GM19025 (cell line): Measurements from ENCODE around the gene RASAL2.
"Not testable (repeated sequence)": the region's sequence is repeated elsewhere in the genome, so short reads cannot be mapped to it uniquely, and the experiment has no call there.

Experiments used
- ATAC-seq: cut with Tn5 transposase; IDR thresholded peaks from one replicate; pipeline ENCODE4 v1.9.1; 2021; ENCODE audit warnings: mild to moderate bottlenecking, low read depth, moderate library complexity; ENCODE audit not compliant: unreplicated experiment

The RASAL2 gene

DNA sequence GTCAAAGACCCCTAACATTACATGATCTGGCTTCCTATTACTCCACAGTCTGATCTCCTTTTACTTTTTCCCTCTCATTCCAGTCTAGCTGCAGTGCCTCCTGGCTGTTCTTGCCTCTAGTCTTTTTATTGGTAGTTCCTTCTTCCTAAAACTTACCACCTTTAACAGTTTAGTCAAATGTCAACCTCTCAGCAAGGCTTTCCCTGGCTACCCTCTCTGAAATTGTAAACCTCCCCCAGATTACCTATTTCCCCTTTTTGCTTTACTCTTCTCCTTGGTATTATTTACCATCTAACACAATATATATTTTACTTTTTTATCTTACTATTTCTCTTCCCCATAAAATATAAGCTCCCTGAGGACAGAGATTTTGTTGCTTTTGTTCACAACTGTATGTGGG is 273.2 kb downstream of the RASAL2 start:
- no peak for ATAC-seq

DNA sequence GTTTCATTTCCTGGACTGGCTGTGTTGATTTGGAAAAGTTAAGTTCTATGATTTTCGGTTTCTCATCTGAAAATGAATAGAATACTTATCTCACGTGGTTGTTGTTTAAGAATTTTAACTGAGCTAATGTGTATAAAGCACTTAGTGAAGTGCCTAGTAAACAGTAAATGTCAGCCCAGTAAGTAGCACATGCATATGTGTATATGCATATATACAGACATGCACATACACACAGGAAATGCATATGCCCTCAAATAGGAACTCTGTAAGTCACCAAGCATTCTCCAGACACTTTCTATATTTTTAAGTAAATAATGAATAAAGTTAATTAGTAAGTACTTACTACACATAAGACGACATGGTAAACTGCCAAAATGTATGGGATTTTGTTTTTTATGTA is 274.3 kb downstream of the RASAL2 start:
- ATAC-seq, result no peak

DNA sequence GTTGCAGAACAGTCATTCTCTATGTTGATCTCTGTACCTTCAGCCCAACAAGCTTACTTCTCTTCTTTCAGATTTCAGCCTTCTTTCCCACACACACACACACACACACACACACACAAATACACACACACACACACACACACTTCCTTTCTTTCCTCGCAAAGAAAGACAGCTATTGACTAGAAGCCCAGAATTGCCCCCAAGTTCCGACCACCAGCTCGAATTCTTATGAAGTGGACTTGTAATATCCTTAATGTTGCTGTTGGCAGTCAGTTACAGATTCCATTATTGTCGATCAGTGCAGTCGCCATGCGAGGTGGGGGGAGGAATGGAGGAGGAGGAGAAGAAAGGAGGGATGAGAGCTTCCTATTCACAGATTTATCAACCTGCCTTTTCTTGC is 277.3 kb downstream of the RASAL2 start:
- ATAC-seq, result no peak

DNA sequence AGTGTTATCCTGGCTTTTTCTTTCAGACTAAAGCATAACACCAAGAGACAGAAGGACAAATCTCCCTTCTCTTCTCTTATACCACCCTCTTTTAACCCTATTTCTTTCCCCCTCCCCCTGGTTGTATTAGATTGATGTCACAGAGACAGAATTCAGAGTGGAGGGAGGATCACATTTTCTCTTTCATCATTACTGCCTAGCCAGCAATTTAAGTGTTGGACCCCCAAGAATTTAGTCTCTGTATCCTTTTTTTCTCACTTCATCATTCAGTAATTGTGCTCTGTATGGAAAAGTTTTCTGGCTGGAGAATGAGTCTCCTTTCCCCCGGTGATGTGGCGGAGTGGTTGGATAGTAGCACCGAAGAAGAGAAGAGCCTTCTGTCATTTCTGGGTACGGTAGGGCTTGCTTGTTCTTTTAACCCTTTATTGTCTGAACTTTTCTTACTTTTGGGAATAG is 278.1 kb downstream of the RASAL2 start:
- ATAC-seq, result no peak

DNA sequence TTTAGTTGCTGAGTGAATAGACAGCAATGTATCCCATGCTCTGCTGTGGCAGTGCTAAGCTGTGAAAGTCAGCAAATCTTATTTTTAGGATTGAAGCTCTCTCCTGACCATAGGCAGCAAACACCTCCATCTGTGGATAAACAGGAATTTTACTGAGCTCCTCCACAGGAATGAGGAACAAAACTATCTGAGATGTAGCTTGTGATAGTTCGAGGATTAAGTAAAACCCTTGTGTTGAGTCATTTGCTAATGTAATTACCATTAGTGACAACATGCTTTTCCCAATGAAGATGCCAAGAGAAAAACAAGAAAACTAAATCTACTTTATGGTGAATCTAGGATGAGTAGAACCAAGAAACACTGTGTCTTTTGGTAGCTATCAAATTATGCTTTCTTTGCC is 280.1 kb downstream of the RASAL2 start:
- no peak for ATAC-seq

DNA sequence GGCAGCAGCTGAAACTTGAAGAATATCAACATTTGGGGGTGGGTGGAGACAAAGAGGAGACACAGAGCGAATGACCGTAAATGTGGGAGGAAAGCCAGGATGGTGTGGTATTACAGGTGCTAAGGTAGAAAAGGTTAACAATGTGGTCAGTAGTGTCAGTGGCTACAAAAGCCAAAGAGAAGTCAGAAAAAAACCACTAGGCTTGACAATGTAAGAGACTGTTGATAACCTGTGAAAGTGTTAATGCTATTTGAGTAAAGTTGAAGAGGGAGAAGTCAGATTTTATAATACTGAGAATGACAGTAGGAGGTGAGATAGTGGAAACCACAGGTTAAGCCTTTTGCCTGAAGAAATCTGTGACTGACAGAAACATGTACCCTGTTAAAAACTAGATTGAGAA is 282.1 kb downstream of the RASAL2 start:
- no peak for ATAC-seq

DNA sequence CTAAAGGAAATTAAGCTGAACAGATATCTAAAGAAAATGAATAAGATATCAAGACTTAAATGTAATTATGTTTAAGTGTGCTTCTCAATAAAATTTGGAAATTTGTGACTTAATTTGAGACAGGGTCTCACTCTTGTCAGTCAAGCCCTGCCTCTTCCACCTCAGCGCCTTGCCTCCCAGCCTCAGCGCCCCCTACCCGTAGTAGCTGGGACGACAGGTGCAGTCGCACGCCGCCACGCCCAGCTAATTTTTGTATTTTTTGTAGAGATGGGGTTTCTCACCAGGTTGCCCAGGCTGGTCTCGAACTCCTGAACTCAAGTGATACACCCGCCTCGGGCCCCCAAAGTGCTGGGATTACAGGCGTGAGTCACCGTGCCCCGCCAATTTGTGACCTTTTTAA is 285.9 kb downstream of the RASAL2 start:
- no peak for ATAC-seq

DNA sequence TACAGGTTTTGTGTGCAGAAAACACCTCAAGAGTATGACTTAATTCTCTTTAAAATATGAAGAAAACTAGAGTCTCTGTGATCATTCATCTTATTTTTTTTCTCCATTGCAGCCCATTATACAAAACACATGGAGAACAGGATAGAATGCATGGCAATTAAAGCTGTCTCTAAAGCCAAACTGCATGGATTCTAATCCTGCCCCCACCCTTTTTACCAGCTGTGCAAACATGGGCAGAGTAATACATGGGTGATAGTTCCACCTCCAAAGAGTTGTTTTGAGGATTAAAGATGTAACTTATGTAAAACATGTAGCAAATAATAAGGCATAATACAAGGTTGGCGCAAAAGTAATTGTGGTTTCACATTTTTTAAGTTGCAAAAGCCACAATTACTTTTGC is 288.5 kb downstream of the RASAL2 start:
- ATAC-seq, result no peak

DNA sequence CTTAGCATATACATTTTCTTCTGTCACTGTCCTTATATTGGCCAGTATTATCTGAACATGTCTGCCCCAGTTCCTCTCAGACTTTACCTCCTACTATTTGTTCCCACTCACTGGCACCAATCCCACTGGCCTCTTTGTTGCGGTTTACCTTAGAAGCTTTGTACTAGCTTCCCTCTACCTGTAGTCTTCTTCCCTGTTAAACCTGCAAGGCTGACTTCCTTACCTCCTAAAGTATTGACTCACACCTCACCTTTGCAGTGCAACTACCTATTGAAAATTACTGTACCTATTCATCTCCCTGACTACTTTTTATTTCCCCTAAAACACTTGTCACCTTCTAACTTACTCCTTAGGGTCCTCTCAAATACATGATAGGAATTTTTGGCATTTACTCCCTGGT is 291.8 kb downstream of the RASAL2 start:
- ATAC-seq, result no peak

DNA sequence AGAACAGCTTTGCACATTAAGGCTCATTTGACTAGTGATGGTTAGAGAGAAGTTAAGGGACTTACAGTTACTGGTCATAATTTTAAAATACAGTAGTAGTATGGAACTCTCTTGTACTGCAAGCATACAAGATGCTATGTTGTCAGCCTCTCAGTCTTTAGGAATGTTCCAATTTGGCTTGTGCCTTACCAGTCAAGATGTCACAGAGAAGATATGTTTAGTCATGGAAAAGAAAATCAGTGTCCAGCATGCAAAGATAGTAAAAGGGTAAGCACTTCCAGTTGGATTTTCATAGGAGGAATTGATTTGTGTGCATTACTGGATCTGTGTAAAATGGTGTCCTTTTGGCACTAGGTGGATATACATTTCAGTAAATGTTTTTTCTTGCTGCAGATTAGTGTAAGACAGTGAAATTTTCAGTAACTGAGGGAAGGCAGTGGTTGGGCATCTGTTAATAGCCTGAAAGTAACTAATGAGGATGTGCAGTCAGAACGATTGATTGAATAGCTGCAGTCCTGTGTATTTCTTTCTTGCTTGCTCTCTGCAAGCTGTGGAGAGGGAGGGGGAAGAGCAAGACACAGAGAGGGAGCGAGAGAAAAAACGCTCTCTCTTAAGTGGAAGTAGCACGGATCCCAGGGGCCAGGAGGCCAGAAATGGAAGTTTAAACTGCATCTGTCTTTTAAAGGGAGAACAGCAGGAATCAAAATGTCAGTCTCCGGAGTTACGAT is 294.7 kb downstream of the RASAL2 start:
- ATAC-seq, result no peak

DNA sequence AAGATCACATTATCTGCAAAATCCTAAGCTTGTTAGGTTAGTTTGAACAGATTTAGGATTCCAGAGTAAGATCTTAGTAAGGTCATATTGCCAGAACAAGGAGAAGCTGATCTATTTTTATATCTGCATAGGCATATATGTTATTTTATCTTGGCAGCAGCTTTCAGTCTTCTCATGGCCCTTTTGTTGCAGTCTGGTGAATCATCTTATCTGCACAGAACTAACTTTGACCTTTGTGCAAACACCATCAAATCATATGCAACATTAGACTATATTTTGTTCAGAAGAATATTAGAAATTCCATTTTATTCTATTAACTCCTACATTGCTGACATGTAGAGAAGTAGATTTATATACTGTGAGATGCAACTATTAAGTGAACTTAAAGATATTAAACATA is 295.5 kb downstream of the RASAL2 start:
- no peak for ATAC-seq

DNA sequence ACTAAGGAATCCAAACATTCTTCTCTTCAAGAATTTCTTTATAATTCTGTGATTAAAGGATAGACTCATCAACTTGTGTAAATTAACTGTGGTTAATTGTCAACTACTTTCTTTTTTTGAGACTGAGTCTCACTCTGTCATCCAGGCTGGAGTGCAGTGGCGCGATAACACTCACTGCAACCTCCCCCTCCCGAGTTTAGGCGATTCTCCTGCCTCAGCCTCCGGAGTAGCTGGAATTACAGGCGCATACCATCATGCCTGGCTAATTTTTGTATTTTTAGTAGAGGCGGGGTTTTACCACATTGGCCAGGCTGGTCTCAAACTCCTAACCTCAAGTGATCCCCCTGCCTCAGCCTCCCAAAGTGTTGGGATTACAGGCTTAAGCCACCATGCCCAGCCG is 296.4 kb downstream of the RASAL2 start:
- not testable (repeated sequence) for ATAC-seq

DNA sequence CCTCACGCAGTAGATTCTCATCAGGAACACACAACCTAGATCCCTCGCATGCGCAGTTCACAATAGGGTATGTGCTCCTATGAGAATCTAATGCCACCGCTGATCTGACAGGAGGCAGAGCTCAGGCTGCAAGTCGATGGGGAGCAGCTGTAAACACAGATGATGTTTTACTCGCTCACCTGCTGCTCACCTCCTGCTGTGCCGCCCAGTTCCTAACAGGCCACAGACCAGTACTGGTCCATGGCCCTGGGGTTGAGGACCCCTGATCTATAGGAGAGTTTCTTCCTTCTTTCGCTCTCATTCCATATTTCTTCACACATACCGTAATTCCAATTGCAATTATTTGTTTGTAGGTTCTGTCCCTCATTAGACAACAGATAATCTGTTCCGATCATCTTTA is 299.5 kb downstream of the RASAL2 start:
- ATAC-seq, result no peak

DNA sequence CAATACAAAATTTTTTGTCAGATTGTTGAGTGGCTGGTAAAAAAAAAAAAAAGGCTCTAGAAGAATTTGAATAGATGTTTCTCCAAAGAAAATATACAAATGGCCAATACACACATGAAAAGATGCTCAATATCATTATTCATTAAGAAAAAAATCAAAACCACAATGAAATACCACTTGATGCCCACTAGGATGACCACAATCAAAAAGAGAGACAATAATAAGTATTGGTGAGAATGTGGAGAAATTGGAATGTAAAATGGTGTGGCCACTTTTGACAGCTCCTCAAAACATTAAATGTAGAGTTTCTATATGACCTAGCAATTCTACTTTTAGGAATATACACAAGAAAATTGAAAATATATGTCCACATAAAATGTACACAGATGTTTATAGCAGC is 302.9 kb downstream of the RASAL2 start:
- no peak for ATAC-seq

DNA sequence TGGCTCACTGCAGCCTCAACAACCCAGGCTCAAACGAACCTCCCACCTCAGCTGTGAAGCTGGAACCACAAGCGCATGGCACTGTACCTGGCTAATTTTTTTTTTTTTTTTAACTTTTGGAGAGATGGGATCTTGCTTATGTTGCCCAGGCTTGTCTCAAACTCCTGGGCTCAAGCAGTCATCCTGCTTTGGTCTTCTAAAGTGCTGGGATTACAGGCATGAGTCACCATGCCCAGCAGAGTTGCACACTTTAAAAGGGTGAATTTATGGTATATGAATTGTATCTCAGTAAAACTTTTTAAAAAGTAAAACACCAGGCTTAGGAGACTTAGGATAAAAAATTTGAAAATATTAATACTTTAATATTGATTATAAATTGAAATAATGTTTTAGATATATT is 303.8 kb downstream of the RASAL2 start:
- ATAC-seq, result no peak

DNA sequence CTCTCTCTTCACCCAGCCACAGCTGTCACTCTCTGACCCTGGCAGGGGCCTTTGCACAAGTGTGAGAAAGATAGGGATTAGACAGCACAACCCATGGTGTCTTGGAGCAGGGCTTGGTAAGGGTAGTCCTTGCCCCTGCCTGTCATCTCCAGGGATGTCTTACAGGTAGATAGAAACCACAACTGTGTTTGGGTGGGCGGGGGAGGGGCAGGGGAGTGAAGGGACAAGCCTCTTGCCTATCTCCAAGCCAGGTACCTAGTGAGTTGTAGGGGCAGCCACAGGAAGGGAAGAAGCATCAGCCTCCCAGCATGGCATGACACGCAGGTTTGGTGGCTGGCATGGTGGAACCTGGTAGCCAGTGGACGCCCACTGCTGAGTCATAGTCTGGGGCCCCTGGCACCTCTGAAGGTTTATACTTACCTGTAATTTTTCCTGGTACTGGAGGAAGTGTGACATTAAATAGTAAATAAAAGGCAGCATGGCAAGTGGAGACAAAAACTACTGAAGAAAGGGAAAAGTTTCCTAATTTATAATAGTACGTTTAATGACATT is 305.3 kb downstream of the RASAL2 start:
- no peak for ATAC-seq

DNA sequence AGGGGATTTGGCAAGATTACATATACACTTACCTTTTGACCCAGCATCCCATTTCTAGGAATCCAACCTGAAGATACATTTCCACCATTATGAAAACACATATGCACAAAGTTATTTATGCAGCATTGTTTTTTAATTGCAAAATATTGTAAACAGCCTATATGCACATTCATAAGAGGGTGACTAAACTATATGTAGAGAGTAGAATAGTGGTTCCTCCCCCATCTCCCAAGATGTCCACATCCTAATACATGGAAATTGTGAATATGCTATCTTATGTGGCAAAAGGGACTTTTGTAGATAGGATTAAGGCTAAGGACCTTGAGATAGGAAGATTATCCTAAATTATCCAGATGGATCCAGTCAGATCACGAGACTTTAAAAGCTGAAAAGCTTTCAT is 311.2 kb downstream of the RASAL2 start:
- ATAC-seq, result no peak

DNA sequence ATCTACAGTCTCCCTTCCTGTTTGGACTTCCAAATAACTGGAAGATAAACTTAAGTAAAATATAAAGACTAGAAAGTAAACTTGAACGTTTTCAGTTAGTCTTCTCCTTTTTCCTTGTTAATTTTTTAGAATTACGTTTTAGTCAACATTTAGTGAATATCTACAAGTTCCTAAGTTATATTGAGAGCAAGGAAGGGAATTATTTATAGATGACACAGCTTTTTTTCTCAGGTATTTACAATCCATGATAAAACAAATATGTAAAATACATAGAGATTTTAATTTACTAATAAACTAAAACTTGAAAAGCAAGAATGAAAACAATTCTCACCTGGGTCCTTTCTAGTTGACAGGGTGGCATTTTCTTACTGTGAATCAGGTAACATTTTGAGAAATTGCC is 313.3 kb downstream of the RASAL2 start:
- ATAC-seq, result no peak

DNA sequence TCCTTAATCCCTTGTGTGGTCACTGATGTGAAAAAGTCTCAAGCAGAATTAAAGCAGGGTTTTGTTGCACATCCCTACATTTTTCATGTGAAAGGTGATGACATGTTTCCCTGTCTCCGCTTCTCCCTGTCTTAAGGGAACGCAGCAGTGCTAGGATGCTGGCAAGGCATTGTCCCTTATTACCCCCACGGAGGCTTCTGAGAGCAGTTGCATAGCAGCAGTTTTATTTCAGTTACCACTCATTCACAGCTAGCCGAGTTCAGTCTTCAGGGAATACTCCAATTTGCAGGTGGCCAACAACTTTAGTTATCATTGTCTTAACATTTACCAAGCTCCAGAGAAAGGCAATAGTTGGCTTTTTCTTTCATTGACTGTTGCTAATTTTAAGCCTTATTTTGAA is 313.8 kb downstream of the RASAL2 start:
- ATAC-seq, result no peak

DNA sequence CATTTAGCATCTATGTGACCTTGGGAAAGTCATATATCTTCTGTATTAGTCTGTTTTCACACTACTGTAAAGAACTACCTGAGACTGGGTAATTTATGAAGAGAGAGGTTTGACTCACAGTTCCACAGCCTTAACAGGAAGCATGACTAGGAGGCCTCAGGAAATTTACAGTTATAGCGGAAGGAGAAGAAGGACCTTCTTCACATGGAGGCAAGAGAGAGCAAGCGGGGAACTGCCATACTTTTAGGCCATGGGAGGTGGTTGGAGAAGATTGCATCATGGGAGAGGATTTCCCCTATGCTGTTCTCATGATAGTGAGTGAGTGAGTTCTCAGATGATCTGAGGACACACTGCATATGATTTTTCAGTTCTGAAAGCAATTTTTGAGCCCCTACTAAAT is 315.0 kb downstream of the RASAL2 start:
- ATAC-seq, result no peak

DNA sequence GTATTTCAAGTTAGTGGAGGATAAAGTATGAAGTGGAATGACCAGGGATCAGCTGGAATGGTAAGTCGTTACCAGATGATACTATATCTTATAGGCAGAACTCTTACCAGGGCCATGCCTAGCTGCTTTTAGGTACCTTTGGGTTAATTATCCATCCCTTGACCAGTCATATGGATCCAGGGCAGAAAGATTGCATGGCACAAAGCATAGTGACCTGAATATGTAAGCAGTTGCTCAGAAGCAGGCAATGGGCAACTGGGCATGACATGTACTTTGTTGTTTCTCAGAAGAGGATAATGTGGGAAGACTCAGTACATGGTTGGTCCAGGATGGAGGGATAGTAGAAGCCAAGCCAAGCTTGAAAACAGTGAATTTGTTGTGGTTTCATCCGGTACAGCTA is 315.6 kb downstream of the RASAL2 start:
- ATAC-seq, result no peak

DNA sequence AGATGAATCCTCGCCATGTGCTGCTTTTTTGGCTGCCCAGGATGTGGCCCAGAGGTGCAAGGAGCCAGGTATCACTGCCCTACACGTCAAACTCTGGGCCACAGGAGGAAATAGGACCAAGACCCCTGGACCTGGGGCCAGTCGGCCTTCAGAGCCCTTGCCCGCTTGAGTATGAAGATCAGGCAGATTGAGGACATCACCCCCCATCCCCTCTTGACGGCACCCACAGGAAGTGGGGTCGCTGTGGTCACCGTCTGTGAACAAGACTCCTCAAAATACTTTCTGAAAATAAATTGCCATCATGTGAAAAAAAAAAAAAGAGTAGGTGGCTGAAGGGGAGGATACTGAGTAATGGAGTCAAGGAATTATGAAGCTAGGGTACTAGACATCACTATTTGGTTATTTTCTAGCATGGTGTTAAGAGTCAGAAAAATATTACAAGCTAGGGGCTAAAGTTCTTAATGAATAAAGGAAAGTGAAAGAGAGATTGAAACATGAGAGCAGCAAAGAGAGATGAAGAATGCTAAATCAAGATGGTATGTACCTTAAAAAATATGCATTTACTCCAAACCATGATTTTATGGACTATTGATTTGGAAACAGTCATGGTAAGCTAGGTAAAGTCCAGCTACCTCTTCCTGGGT is 318.0 kb downstream of the RASAL2 start:
- ATAC-seq, result peak; percentile 71
